Uterus (tissue), 4 donors: Measurements from ENCODE around the gene BEX5. TPM values are rescaled to one million over a fixed set of nuclear protein-coding genes. Genes with fewer than 3 reads are reported as not detected.

Experiments used
- DNase-seq, 2 donors: peaks; one replicate each; pipeline ENCODE4 v3.0.0-alpha.2; 2019 to 2020
- H3K27ac ChIP-seq, 2 donors: fragments of 200-600 bp; sonication (generic); 1 replicate in 1 of 2; 2 replicates in 1 of 2; pipeline ENCODE4 v1.5.1; 2016 to 2018
- H3K27me3 ChIP-seq, 2 donors: fragments of 200-600 bp; sonication (generic); one replicate each; pipeline ENCODE4 v1.5.1; 2018 to 2019; ENCODE audit warnings: control low read depth in 1 of 2
- H3K36me3 ChIP-seq, 2 donors: fragments of 200-600 bp; sonication (generic); one replicate each; pipeline ENCODE4 v1.5.1; 2019; ENCODE audit warnings: control low read depth in 1 of 2
- H3K4me1 ChIP-seq, 2 donors: fragments of 200-600 bp; sonication (generic); one replicate each; pipeline ENCODE4 v1.5.1; 2018 to 2019; ENCODE audit warnings: control low read depth in 1 of 2
- H3K4me3 ChIP-seq, 2 donors: fragments of 200-600 bp; sonication (generic); 1 replicate in 1 of 2; 2 replicates in 1 of 2; pipeline ENCODE4 v1.5.1; 2018 to 2019; ENCODE audit warnings: mild to moderate bottlenecking in 1 of 2
- H3K9me3 ChIP-seq, 2 donors: fragments of 200-600 bp; sonication (generic); one replicate each; pipeline ENCODE4 v1.5.1; 2019; ENCODE audit warnings: control low read depth in 1 of 2
- CTCF ChIP-seq, 4 experiments: fragments of 200-600 bp in 2 of 4; fragments of 450-650 bp in 2 of 4; sonication (generic) in 2 of 4; IDR thresholded peaks; one replicate each; pipeline ENCODE4 v1.5.1; 2016 to 2019; ENCODE audit warnings: antibody characterized with exemption in 4 of 4, mild to moderate bottlenecking in 2 of 4, moderate library complexity in 1 of 4
- POLR2A ChIP-seq, 2 donors: fragments of 450-650 bp; IDR thresholded peaks; one replicate each; pipeline ENCODE4 v1.6.1; 2016; ENCODE audit warnings: antibody characterized with exemption in 2 of 2, mild to moderate bottlenecking in 1 of 2, moderate library complexity in 1 of 2
- intact Hi-C: fragments of 100-400 bp; cut with DNase I; formaldehyde crosslinking; loops from one replicate; pipeline ENCODE4 v1.15.1; 2023; ENCODE audit warnings: low total_unique reads
- total RNA-seq, 4 donors: library from RNA; depleted of rRNA in 3 of 4; stranded (reverse); fragments of >200 nt in 3 of 4; gene quantifications; one replicate each; pipeline versions ENCODE4 v1.1.0 to v1.2.4, GENCODE V29; 2014 to 2023
- donor health status: DM: yes; HTN: yes; CAD: no.

The BEX5 gene
- total RNA-seq, 4 donors from 2014 or later = 3.8 to 38.2 (median 5.8) TPM

GRCh38 chrX:102115748-102116147 lies 40.0 kb downstream of the BEX5 start:
- H3K9me3 ChIP-seq = no peaks in the 10 kb centered on the region
- H3K27ac ChIP-seq = no peak overlapping the region
- H3K27me3 ChIP-seq = no peaks in the 10 kb centered on the region
- no peak overlapping the region for H3K4me3 ChIP-seq
- DNase-seq = no peak
- TF ChIP-seq POLR2A (IDR thresholded peaks at IDR 0.05) (no peak), CTCF (IDR thresholded peaks at IDR 0.05) (no peak)
- no peaks in the 10 kb centered on the region for H3K36me3 ChIP-seq
- intact Hi-C loops = no loop called here
- H3K4me1 ChIP-seq = no peaks in the 10 kb centered on the region

DNA sequence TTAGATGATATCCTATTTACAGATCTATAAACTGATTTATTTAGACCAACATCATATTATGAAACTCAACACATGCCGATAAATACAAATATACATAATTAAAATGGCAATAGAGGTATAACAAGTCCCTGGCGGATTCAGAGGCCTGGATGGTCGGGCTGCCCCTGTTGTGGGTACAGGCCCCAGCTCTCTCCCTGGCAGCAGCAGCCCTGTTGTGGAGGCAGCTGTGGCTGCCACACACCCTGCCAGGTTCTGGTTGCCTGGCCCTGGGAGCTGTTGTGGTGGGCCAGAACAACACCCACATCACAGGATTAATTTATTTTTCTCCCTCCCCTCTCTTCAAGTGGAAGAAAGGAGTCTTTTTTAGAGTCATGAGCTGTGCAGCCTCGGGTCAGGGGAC lies 42.4 kb downstream of the BEX5 start:
- no peak for TF ChIP-seq CTCF (IDR thresholded peaks at IDR 0.05)
- no peak for TF ChIP-seq POLR2A (IDR thresholded peaks at IDR 0.05)
- H3K27me3 ChIP-seq = no peaks in the 10 kb centered on the region
- no peaks in the 10 kb centered on the region for H3K4me1 ChIP-seq
- no peak overlapping the region for H3K4me3 ChIP-seq
- no peaks in the 10 kb centered on the region for H3K36me3 ChIP-seq
- H3K9me3 ChIP-seq = no peaks in the 10 kb centered on the region
- intact Hi-C loops = no loop called here
- no peak overlapping the region for H3K27ac ChIP-seq
- no peak for DNase-seq

Other genes starting within 250 kb of the BEX5 start
- gene ZMAT1, start 223.9 kb downstream of the BEX5 start, total RNA-seq = 10 to 100 TPM in 2 of 4 donors, 1 to 10 TPM in 2; 3.6 to 15.7 (median 10.7) TPM
- gene TCEAL2, start 30.3 kb downstream of the BEX5 start, total RNA-seq = 10 to 100 TPM in 2 of 4 donors, 1 to 10 TPM in 1, under 1 TPM in 1; 0.51 to 42.9 (median 19.5) TPM
- 10 to 100 TPM in 1 of 4 donors, 1 to 10 TPM in 1, not detected in 2; 2.1 to 13.6 TPM for gene TCEAL6, start 13.5 kb downstream of the BEX5 start, total RNA-seq
- gene TCP11X1, start 59.3 kb upstream of the BEX5 start, total RNA-seq = not detected
- not detected for gene NXF2, start 91.2 kb upstream of the BEX5 start, total RNA-seq